NB4 (cell line): ENCODE measurements around the gene ZNF770.

Source experiments
- DNase-seq: peaks from one replicate; pipeline ENCODE4 v3.0.0; 2010; ENCODE audit warnings: low read depth
- H3K4me3 ChIP-seq: one replicate; pipeline ENCODE4 v1.5.1; 2011; ENCODE audit warnings: mild to moderate bottlenecking, low read depth, low read length, moderate library complexity
- CTCF ChIP-seq: IDR thresholded peaks from one replicate; pipeline ENCODE4 v1.5.1; 2012; ENCODE audit warnings: low read depth, low read length
- MAX ChIP-seq: IDR thresholded peaks from 2 replicates; pipeline ENCODE4 v1.6.1; 2011; ENCODE audit warnings: low read depth, low read length
- MYC ChIP-seq: IDR thresholded peaks from 2 replicates; pipeline ENCODE4 v1.6.1; 2011; ENCODE audit warnings: low read depth, low read length
- POLR2A ChIP-seq: IDR thresholded peaks from 2 replicates; pipeline ENCODE4 v1.6.1; 2011; ENCODE audit warnings: mild to moderate bottlenecking; ENCODE audit not compliant: insufficient read length; ENCODE audit errors: extremely low read depth

The ZNF770 gene, protein sequence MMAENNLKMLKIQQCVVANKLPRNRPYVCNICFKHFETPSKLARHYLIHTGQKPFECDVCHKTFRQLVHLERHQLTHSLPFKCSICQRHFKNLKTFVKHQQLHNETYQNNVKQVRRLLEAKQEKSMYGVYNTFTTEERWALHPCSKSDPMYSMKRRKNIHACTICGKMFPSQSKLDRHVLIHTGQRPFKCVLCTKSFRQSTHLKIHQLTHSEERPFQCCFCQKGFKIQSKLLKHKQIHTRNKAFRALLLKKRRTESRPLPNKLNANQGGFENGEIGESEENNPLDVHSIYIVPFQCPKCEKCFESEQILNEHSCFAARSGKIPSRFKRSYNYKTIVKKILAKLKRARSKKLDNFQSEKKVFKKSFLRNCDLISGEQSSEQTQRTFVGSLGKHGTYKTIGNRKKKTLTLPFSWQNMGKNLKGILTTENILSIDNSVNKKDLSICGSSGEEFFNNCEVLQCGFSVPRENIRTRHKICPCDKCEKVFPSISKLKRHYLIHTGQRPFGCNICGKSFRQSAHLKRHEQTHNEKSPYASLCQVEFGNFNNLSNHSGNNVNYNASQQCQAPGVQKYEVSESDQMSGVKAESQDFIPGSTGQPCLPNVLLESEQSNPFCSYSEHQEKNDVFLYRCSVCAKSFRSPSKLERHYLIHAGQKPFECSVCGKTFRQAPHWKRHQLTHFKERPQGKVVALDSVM

DNA sequence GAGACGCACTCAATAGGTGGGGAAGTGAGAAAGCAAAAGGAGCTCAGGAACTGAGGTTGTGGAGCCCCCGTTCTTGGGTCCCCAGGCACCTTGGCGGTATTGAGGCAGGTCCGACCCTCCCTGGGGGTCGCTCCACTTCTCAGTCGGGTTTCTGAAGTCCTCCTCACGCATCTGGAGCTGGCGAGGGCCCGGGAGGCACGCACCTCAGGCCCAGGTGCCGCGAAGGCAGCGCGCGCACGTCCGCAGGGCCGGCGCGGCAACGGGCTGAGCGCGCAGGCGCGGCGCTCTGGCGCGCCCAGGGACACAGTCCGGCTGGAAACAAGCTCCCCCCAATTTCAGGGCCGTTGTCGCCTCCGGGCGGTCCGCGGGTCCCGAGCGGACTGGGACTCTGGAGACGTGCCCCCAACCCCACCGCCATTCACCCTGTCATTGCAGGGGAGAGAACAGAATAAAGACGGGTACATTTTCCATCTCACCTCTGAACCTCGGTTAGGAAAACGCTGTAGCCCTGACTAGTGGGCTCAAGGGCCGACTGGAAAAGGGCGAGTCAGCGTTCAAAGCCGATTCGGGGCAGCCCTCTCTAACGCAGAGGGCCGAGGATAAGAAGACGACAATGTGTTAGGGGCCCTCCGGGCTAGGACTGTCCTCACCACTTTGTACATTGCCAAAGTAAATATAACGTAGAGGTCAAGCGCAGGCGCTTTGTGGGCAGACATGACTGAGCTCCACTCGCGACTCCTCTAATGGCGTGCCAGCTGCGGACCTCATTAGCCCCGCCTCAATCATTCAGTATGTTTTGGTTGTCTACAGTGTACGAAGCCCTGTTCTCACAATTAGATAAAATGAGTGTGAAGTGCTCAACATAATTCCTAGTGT is at the start of gene ZNF770:
ZNF770 (minus strand) TSS at position 261 of the 876 bp plus-strand sequence. CDS start 4,853 bp downstream, outside the sequence.
- peak; percentile 85 for DNase-seq
- peak within 1 kb of the TSS; percentile 100 for H3K4me3 ChIP-seq
- peak; percentile 96 for TF ChIP-seq POLR2A
- no peak for TF ChIP-seq CTCF
- peak; percentile 35 for TF ChIP-seq MAX
- TF ChIP-seq MYC: peak; percentile 89

DNA sequence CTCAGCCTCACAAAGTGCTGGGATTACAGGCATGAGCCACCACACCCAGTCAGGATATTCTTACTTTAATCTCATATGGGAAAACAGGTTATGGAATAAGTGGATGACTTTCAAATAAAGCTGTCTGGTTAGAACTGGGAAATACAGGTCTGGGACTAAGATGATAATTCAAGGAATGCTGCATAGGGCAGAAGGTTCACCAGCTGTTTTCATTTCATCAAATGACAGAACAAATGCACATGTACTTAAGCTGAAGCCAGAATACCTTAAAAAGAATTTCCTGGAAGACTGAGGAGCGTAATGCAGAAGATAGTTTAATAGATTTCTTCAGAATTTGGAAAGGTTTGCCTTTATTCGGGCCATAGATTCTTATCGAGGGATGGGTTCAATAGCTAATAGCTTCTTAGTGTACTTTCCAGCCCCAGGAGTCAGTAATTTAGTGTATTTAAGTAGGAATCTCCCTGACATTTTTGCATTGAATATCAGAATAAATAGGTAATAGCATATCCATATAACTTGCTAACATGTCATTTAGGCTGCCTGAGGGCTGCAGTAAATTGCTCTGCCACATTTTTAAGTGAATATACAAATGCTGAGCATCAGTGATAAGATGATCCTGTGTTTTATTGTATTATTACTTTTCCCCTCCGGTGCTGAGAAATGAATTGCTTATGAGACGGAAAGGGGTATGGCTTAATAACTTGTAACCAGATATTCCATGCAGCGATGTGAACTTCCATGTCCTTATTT is 40.3 kb upstream of the ZNF770 start:
- DNase-seq: no peak
- TF ChIP-seq MAX: no peak
- TF ChIP-seq POLR2A: no peak
- no peak for TF ChIP-seq MYC
- TF ChIP-seq CTCF: no peak
- no peak overlapping the region for H3K4me3 ChIP-seq

- DNase-seq: peak; percentile 76
- TF ChIP-seq POLR2A (no peak), MYC (no peak), CTCF (no peak), MAX (no peak)
- H3K4me3 ChIP-seq: no peak overlapping the region
Observed at GRCh38 chr15:35023804-35024203, 35.7 kb upstream of the ZNF770 start.

- no peak for TF ChIP-seq CTCF
- TF ChIP-seq MYC: no peak
- no peak for TF ChIP-seq POLR2A
- no peak for TF ChIP-seq MAX
- DNase-seq: no peak
- no peak overlapping the region for H3K4me3 ChIP-seq
Observed at GRCh38 chr15:35020974-35021373, 32.9 kb upstream of the ZNF770 start.
